Astrocyte (in vitro differentiated cells and primary cell): Measurements from ENCODE around the gene FCHO2.

Experiments used
- CTCF ChIP-seq: IDR thresholded peaks from 2 replicates; pipeline ENCODE4 v1.5.1; 2011; ENCODE audit warnings: low read depth, mild to moderate bottlenecking, inconsistent platforms, low read length, moderate library complexity; ENCODE audit not compliant: insufficient read depth
- EZH2 ChIP-seq: IDR thresholded peaks from 2 replicates; pipeline ENCODE4 v1.6.1; 2012; ENCODE audit warnings: mild to moderate bottlenecking, low read length, inconsistent platforms; ENCODE audit not compliant: insufficient read depth

GRCh38 chr5:73121119-73121463 lies 165.2 kb downstream of the FCHO2 start:
- no peak for TF ChIP-seq CTCF
- no peak for TF ChIP-seq EZH2
